ENCODE measurements around the gene COX15.
A peak's percentile ranks its signal among the peaks of the same experiment; 100 is the strongest.
"Not testable (repeated sequence)": the region's sequence is repeated elsewhere in the genome, so short reads cannot be mapped to it uniquely, and the experiment has no call there.

The COX15 gene

DNA sequence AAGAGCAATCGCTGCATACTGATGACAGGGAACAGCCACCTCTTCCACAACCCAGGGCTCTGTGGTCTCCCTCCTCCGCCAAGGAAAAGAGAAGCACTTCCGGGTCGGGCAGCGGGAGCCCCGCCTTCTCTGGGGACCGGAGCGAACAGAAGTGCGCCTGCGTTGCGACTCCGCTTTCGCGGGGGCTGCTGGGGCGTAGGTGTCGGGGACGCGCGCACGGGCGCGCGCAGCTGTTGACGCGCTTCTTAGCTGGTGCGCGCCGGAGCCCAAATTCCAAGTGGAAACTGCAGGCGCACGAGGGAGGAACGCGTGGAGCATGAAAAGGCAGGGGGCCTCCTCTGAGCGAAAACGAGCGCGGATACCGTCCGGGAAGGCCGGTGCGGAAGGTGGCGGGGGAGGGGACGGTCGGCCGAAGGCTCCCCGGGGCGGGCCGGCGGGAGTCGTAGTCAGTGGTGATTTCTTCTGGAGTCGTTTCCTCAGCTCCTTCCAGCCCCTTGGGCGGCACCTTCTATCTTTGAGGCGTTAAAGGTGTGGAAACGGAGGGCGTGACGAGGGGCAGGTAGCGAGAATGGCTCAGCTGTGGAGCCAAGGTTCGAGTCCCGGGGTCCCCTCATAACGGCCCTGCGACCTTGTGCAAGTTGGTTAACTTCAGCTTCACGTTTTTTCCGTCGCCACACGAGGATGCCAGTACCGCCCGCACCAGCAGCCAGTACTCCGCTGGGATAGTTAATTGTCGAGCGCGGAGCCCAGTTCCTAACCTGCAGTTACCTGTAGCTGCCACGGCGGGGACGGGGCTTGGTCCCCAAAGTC lies at the start of gene COX15, which contains the start of gene CUTC:
Gene COX15, minus strand, starts transcription at position 95 of the 810 bp plus-strand sequence. Its CDS starts 78 bp downstream, at position 17.
Gene CUTC, plus strand, starts transcription at position 202 of the 810 bp plus-strand sequence. Its CDS starts 115 bp downstream, at position 317.
- DNase-seq (ENCODE audit: low read depth): peak; percentile 97

DNA sequence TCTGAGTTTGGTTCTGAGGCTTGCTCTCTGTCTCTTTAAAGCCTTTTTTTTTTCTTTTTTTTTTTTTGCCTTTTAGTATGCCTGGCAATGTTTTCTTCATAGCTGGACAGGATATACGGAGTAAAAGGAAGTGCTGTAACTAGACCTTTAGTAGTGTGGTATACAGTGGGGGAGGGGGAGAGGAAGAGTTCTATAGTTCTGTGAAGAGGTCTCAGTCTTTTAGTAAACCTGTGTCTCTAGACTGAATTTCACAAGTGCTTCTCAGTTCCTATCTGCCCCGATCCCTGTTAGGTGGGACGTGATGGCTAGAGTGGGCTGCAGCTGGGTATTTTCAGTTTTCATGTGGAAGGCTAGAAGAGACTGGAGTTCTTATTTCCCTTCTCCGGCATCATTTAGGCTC lies 47.4 kb upstream of the COX15 start:
- DNase-seq (ENCODE audit: low read depth): peak; percentile 85

DNA sequence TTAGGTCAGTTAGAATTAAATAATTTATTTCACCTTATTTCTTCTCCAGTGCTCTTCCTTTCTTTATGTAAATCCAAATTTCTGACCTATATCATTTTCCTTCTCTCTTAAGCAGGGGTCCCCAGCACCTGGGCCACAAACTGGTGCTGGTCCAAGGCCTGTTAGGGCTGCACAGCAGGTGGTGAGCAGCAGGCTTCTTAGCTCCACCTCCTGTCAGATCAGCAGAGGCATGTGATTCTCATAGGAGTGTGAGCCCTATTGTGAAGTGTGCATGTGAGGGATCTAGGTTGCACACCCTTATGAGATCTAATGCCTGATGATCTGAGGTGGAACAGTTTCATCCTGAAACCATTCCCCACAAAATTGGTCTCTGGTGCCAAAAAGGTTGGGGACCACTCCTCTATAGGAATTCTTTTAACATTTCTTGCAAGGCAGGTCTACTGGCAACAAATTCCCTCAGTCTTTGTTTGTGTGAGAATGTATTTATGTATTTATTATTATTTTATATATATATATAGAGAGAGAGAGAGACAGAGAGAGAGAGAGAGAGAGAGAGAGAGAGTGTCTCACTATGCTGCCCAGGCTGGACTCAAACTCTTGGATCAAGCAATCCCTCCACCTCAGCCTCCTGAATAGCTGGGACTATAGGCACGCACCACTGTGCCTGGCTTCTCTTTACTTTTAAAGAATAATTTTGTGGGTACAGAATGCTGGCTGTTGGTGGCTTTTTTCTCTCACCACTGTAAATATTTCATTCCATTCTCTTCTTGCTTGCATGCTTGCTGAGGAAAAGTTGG lies 46.2 kb upstream of the COX15 start:
- DNase-seq (ENCODE audit: low read depth): no peak

DNA sequence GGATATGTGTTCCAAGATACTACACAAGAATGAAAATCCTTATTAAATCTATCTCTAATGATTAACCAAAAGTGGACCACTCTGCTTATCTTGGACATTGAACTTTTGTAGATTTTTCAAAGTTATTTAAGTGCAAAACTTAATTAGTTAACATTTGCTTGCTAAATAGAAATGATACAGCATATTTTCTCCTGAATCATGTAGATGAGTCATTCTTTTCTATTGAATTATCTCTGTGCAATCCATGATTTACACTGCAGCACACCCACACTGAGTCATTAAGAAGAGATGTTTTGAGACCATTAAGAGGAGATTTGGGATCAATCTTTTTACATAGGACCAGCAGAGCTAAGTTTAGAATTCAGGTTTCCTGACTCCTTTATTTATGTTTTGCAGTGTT lies 43.9 kb upstream of the COX15 start:
- DNase-seq (ENCODE audit: low read depth): peak; percentile 92

DNA sequence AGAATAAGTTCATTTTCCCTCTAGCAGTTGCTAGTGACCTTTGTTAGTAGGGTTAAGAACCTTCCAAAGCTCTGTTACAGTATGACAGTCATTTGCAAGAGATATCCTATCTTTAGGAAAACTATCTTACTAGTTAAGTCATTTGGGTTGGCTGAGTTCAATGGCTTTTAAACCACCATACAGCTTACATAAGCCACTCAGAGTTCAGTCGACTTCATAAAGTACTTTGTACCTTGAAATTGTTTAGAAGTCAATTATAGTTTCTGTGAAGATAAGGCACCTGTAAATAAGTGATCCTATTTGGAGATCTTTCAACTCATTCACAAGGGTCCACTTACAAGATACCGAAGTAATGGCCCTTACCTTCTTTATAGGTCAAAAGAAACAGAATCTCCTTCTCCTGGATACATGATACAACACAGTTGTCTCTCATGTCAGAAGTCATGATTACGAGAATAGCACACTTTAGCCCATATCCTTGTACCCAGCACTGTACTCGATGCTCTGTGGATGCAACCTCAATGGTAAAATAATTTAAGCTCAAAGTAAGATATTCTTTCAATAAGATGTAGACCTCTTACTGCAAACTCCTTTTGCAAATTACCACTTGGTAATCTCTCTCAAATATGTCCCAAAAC lies 38.6 kb upstream of the COX15 start:
- DNase-seq (ENCODE audit: low read depth): no peak

DNA sequence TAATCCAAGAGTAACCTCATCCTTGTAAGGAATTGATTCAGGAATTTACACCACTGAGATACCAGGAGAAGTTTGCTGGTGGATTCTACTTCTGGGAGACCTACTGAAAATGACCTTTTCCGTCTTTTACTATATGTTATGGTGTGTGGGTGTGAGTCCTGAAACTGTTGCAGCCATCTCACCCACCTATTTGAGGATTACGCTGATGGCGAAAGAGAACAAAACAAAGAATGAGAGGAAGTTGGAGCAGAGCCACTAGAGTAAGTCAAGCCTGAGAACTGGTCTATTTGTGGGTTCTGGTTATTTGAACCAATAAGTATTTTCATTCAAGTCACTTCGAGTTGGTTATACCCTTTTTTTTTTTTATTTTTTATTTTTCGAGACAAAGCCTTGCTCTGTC lies 37.8 kb upstream of the COX15 start:
- DNase-seq (ENCODE audit: low read depth): peak; percentile 9

DNA sequence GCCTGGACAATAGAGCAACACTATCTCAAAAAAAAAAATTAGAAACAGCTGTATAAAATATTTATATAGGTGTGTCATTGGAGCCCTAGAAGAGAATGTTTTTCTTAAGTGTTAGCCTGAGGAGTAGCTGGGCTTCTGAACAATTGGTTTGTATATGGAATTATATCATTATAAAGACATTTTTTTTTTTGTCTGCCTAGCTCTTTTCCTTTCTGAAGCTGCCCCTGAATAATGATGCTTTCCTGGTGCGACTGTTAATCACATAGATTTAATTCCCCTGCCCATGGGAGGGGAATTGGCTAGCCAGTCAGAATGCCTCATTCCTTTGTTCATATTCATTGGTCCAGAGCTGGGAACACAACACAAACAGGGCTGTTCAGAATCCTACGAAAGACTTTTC lies 36.6 kb upstream of the COX15 start:
- peak; percentile 45 for DNase-seq (ENCODE audit: low read depth)

DNA sequence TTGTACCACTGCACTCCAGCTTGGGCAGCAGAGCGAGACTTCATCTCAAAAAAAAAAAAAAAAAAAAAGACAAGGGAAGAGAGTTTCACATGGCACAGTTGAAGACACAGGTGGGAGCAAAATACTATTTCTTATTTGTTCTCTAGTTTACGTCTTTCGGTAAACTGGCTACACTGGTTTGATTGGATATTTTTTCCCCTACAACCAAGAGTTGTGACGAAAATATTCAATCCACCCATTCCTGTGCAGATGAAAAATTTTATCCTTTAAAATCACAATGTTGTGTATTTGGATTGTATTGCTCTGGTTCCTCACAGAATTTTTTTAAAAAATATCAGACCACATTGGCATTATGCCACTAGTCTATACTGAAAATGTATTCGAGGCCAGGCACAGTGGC lies 36.0 kb upstream of the COX15 start:
- DNase-seq (ENCODE audit: low read depth): no peak

DNA sequence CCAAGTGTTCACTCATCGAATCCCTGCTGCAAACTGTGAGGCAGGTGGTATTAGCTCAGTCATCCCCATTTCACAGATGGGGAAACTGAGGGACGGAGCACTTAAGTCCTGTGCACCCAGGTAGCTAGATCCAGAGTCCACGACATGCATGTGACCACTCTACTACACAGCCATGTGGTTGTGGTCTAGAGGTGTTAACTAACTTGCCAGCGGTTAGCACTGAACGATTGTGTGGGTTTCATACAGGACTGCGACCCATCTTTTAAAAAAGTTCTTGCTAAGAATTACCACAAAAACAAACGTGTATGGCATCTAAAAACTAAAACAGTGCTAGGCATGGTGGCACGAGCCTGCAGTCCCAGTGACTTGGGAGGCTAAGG lies 34.4 kb upstream of the COX15 start:
- no peak for DNase-seq (ENCODE audit: low read depth)

DNA sequence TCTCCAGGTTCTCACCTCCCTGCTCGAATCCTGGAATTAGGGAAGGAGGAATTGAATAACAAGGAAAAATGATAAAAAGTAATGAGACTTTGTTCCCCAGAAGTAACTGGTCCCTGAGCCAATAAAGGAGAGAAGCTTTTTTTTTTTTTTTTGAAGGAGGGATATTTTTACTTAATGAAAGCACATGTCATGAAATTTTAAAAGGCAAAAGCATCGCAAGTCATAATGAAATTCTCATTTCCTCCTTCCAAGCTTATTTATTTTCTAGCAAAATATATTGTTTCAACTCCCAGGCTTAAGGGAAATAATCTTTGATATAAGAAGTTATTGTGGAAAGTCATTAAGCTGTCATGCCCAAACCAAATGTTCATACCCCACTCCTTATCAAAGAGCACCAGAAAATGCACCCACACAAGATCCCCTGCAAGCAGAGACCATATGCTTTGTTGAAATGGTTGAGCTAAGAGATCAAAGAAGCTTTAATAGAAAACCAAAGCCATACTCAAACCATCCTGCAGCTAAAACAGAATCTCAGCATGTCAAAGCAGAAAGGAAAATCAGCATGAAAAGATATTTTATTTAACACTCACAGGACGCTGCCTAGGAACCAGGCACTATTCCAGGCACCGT lies 33.9 kb upstream of the COX15 start:
- DNase-seq (ENCODE audit: low read depth): no peak

DNA sequence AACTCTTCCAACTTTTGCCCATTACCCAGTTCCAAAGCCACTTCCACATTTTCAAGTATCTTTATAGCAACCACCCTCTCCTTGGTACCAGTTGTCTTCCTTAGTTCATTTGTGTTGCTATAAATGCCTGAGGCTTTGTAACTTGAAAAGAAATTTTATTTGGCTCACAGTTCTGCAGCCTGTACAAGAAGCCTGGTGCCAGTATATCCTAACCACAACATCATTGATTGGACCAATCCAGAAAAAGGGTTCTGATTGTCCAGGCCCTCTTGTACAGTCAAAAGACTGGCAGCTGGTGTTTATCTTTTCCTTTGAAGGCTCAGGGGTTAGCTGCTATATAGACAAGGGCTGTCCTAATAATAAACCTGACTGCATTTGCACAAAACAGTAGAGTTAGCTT lies 29.4 kb upstream of the COX15 start:
- DNase-seq (ENCODE audit: low read depth): peak; percentile 16

DNA sequence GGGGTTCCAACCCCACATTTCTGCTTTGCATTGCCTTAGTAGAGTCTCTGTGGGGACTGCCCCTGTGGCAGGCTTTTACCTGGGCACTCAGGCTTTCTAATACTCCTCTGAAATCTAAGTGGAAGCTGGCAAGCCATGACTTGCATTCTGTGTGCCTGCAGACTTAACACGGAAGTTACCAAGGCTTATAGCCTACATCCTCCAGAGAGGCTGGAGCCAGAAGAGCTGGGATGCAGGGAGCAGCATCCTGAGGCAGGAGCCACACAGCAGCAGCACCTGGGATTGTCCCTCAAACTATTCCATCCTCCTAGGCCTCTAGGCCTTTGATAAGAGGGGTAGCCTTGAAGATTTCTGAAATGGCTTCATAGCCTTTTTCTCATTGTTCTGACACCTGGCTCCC lies 28.4 kb upstream of the COX15 start:
- no peak for DNase-seq (ENCODE audit: low read depth)

DNA sequence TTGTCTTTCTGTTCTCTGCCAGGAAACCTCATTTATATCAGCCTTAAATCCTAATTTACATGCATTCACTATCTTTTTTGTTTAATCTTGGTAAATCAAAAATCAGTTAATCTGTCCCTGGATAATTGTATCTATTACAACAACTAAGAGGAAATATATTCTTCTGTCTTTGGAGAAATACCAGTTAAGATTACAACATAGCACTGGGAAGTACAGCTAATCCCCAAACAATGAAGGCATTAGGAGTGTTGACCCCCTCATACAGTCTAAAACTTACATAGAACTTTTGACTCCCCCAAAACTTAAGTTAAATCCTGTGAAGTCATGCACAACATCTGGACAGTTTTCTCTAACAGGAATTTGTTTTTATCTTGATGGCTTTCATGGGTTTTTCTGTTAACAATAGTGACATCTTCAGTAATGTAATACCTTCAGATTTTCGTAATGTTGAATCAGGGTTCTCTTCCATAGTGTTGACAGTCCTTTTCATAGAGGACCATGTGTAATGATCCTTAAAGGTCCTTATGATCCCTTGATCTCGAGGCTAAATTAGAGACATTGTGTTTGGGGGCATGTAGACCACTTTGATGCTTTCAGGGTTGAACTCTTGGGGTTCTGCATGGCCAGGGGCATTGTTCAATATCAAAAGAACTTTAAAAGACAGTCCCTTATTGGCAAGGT lies 26.4 kb upstream of the COX15 start:
- no peak for DNase-seq (ENCODE audit: low read depth)

DNA sequence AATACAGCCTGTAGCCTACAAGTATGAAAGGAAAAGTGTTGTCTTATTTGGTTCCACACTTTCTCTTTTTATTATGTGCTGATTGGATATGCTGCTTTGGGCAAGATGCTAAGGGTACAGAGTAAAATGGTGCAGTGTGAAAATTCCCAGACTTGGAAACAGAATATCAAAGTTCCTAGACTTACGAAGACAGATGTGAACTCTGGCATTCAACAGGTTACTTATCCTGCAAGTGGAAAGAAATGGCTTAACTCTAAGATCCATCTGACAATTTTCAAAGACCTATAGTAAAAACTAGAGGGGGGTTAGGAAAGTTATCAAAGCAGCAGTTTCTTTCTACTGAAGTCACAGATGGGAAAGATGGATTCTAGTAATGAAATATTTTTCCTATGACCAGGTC lies 24.2 kb upstream of the COX15 start:
- DNase-seq (ENCODE audit: low read depth): no peak

DNA sequence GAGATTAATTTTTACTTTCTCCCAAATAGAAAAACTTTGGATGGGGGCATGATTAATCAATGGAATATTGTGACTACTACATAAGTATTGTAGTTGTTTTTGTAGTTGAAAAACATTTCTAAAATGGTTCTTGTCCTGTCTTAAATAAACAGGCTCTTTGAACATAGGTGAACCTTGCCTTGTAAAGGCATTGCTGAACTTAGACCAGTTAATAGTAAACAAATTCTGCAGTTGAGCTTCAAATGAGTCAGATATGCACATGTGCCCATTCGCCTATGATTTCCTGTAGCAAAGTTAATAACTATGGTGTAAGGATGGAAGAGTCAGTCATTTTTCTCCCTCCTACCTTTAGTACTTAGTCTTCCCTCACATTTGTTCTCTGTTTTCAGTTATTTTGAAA lies 22.7 kb upstream of the COX15 start:
- DNase-seq (ENCODE audit: low read depth): no peak

DNA sequence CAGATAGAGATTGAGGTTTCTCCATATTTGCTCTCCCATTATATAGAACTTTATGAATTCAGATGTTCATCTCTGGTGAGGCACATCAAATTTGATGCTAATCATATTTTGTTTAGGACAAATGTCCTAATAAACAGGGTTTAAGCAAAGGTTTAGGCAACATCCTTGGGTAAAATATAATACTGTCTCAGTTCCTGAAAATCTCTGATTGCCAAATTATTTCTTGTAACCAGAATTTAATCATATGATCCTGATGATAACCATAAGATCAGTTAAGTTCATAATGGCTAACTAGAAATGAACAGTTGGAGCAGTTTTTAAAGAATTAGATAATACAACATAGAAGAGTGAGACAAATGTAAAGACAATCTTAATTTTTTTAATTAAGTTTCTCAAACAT lies 18.7 kb upstream of the COX15 start:
- DNase-seq (ENCODE audit: low read depth): no peak

DNA sequence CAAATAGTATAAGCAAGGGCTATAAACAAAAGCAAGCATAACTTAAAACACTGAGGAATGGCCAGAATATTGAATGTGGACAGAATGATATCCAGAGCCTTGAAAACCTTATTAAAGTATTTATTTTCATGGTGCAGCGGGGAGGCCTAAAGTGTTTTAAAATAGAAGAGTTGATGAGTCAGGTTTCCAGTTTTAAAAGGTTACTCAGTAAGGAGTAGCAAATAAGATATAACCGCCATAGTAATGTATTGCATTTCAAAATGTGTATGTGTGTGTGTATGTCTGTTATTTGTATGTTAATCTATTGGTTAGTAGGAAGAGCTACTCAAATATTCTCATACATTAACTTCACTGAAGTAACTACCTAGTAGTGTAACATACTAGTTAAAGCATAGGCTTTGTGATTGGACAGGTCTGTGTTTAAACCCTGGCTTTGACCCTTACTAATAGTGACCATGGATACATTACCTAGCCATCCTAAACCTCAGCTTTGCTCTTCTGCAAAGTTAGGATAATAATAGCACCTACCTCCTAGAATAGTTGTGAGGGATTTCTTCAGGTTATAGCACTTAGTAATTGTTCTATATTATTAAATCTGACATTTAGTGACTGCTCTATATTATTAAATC lies 17.0 kb upstream of the COX15 start:
- DNase-seq (ENCODE audit: low read depth): no peak

DNA sequence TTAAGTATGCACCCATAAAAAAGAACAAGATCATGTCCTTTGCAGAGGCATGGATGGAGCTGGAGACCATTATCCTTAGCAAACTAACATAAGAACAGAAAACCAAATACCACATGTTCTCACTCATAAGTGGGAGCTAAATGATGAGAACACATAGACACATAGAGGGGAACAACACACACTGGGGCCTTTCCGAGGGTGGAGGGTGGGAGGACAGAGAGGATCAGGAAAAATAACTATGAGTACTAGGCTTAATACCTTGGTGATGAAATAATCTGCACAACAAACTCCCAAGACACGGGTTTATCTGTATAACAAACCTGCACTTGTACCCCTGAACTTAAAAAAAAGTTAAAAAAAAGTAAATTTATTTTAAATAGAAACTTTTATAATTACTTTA lies 14.2 kb upstream of the COX15 start:
- not testable (repeated sequence) for DNase-seq (ENCODE audit: low read depth)

DNA sequence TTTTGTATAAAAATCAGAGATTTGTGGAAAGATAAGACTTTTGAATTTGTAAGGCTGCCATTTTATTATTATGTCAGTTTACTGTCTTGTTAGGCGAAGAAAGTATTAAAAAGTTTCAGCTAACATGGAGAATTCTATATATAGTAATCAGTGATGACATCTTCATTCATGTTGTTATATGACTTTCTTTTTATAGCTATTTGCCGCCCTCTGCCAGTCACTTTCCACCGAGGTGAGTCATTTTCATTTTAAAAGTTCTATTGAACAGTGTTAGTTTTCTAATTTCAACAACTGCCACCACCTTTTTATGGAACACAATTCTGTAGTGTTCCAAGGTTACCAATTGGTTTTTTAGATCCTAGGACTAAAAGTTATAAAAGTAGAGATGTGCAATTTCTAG lies 11.9 kb upstream of the COX15 start:
- peak; percentile 43 for DNase-seq (ENCODE audit: low read depth)

DNA sequence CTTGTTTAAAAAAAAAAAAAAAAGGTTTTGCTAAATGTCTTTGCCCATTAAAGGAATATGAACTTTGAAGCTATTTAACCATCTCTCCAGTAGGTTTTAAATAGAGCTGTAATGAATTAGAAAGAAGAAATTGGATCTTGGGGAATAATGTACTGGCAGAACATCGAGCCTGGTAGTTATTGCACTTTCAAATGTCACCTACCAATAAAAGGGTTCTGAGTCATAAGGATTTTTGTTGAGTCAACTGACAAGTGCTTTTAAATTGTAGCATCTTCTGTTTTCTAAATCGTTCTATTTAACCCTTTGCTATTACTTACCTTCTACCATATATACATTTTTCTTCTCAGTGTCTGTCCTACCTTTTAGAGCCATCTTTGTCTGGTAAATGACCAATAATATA lies 10.8 kb upstream of the COX15 start:
- peak; percentile 77 for DNase-seq (ENCODE audit: low read depth)

DNA sequence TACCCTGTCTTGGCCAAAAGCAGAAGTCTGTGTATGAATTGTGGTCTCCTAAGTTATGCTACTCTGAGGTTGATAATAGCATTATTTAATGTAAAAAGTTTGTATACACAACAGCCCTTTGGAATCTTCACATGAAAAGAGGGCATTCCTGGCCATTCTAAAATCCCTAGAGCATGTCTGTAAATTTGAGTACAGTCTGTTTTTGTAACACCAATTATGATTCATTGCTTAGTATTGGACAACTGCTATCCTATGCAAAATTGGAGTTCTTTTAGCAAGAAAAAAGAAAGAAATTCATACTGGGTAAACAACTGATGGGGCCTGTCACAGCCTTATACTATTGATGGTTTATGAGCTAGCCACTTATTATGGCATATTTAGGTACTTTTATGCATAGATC lies 10.3 kb upstream of the COX15 start:
- DNase-seq (ENCODE audit: low read depth): peak; percentile 79

All from EH (cell line).